ENCODE results near the gene SPATS1.

DNA sequence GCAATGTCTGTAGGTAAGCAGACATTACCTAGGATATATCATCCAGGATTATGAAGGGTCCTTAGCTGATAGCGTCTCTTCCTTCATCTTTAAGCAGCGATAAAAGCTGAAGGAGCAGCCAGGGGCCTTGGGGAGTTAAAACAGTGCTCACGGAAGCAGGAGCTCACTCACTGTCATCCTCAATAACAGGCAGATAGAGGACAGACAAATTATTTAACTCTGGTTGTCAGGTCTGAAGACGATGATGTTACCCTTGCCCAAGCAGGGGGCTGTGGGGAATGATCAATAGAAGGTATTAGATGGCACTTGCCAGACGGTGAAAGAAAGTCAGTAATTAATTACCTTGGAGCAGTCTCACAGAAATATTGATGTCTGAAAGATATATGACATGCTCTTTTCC, 12.6 kb upstream of the SPATS1 start:
- TF ChIP-seq, protein P1, sequence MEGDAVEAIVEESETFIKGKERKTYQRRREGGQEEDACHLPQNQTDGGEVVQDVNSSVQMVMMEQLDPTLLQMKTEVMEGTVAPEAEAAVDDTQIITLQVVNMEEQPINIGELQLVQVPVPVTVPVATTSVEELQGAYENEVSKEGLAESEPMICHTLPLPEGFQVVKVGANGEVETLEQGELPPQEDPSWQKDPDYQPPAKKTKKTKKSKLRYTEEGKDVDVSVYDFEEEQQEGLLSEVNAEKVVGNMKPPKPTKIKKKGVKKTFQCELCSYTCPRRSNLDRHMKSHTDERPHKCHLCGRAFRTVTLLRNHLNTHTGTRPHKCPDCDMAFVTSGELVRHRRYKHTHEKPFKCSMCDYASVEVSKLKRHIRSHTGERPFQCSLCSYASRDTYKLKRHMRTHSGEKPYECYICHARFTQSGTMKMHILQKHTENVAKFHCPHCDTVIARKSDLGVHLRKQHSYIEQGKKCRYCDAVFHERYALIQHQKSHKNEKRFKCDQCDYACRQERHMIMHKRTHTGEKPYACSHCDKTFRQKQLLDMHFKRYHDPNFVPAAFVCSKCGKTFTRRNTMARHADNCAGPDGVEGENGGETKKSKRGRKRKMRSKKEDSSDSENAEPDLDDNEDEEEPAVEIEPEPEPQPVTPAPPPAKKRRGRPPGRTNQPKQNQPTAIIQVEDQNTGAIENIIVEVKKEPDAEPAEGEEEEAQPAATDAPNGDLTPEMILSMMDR (IDR thresholded peaks at IDR 0.05): no peak
- no peak for TF ChIP-seq POLR2A (IDR thresholded peaks at IDR 0.05)

All from tibial nerve (tissue), 3 donors.